ENCODE results near the gene MYCBP2. TPM values are rescaled to one million over a fixed set of nuclear protein-coding genes. Genes with fewer than 3 reads are reported as not detected.
"Not testable (repeated sequence)": the region's sequence is repeated elsewhere in the genome, so short reads cannot be mapped to it uniquely, and the experiment has no call there.

The MYCBP2 gene
- polyA plus RNA-seq, 2 of the 4 experiments (the other 2 are of a cell fraction) = 15.8 to 37.8 TPM

DNA sequence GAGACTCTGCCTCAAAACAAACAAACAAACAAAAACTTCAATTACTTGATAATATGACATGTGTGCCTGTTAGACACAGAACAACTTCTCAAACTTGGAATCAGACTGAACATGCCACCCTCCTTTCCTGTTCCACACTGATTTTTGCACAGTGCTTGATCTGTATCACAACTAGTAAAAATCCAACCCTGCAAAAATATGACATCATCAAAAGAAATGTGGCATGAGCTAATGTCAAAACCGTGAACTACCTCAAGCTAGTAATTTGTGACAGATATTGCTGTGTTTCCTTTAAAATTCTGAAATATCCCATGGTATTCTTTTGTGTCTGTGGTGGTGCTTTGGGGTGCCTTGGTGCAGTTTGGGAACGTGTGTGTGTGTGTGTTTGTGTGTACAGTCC lies 8.2 kb downstream of the MYCBP2 start (continued):
- TF ChIP-seq ESRRA (IDR thresholded peaks at IDR 0.05; ENCODE audit: borderline replicate concordance, low read length) (no peak), RCOR1 (IDR thresholded peaks at IDR 0.05; ENCODE audit: low read depth, low read length) (no peak)
- TF ChIP-seq, protein P1, sequence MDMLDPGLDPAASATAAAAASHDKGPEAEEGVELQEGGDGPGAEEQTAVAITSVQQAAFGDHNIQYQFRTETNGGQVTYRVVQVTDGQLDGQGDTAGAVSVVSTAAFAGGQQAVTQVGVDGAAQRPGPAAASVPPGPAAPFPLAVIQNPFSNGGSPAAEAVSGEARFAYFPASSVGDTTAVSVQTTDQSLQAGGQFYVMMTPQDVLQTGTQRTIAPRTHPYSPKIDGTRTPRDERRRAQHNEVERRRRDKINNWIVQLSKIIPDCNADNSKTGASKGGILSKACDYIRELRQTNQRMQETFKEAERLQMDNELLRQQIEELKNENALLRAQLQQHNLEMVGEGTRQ (IDR thresholded peaks at IDR 0.05) = no peak

GRCh38 chr13:77316430-77316829 lies 10.5 kb downstream of the MYCBP2 start:
- H3K4me2 ChIP-seq = no peak overlapping the region
- 80% methylated on average over 4 of the region's 4 CpGs for WGBS (ENCODE audit: missing lambda C conversion rate)
- CTCF ChIA-PET = interaction anchor here (1.5 kb wide), 1 partner anchor 10 kb away, joined by 4 read pairs; no protein-coding TSS in a partner anchor

DNA sequence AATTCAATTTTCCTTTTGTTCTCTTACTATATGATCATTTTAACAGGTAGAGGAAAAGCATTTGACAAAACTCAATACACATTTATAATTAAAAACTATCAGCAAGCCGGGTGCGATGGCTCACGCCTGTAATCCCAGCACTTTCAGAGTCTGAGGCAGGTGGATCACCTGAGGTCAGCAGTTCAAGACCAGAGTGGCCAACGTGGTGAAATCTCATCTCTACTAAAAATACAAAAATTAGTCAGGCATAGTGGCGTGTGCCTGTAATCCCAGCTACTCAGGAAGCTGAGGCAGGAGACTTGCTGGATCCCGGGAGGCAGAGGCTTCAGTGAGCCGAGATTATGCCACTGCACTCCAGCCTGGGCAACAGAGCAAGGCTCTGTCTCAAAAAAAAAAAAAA lies 11.4 kb downstream of the MYCBP2 start:
- H3K4me2 ChIP-seq; DNase-seq (ENCODE audit: low read depth in 1 of 2, low spot score in 1 of 2); ATAC-seq; POLR2A ChIA-PET; H3K4me3 ChIP-seq; FAIRE-seq; H3K27ac ChIP-seq; H3K9me3 ChIP-seq; CTCF ChIA-PET: not testable (repeated sequence)
- H3K4me1 ChIP-seq = peaks cover 23% of the 10 kb centered on the region
- 93% methylated on average over 7 of the region's 7 CpGs for WGBS (ENCODE audit: missing lambda C conversion rate)

More at GRCh38 chr13:77316430-77316829, 10.5 kb downstream of the MYCBP2 start:
- ATAC-seq = no peak
- DNase-seq (ENCODE audit: low read depth in 1 of 2, low spot score in 1 of 2) = no peak
- Histone ChIP-seq H3K4me3 (no peak overlapping the region), H3K27ac (no peak overlapping the region), H3K4me1 (peaks cover 15% of the 10 kb centered on the region), H3K9me3 (no peaks in the 10 kb centered on the region)
- FAIRE-seq = no peak
- TF ChIP-seq, protein P2, sequence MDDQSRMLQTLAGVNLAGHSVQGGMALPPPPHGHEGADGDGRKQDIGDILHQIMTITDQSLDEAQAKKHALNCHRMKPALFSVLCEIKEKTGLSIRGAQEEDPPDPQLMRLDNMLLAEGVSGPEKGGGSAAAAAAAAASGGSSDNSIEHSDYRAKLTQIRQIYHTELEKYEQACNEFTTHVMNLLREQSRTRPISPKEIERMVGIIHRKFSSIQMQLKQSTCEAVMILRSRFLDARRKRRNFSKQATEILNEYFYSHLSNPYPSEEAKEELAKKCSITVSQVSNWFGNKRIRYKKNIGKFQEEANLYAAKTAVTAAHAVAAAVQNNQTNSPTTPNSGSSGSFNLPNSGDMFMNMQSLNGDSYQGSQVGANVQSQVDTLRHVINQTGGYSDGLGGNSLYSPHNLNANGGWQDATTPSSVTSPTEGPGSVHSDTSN (IDR thresholded peaks at IDR 0.05) = no peak
- no peak for TF ChIP-seq NFE2L2 (conservative IDR thresholded peaks at IDR 0.05; ENCODE audit: low read length)
- TF ChIP-seq RCOR1 (IDR thresholded peaks at IDR 0.05; ENCODE audit: low read depth, low read length) = no peak
- TF ChIP-seq JUN (IDR thresholded peaks at IDR 0.05) = no peak
- TF ChIP-seq ZSCAN20 (CRISPR knock-in tag; IDR thresholded peaks at IDR 0.05) = no peak
- TF ChIP-seq CBX2 (IDR thresholded peaks at IDR 0.05; ENCODE audit: borderline replicate concordance, low read depth) = no peak
- TF ChIP-seq, protein P3, sequence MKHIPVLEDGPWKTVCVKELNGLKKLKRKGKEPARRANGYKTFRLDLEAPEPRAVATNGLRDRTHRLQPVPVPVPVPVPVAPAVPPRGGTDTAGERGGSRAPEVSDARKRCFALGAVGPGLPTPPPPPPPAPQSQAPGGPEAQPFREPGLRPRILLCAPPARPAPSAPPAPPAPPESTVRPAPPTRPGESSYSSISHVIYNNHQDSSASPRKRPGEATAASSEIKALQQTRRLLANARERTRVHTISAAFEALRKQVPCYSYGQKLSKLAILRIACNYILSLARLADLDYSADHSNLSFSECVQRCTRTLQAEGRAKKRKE (CRISPR knock-in tag; IDR thresholded peaks at IDR 0.05; ENCODE audit: low read depth) = no peak
- POLR2A ChIA-PET = no interaction called here

DNA sequence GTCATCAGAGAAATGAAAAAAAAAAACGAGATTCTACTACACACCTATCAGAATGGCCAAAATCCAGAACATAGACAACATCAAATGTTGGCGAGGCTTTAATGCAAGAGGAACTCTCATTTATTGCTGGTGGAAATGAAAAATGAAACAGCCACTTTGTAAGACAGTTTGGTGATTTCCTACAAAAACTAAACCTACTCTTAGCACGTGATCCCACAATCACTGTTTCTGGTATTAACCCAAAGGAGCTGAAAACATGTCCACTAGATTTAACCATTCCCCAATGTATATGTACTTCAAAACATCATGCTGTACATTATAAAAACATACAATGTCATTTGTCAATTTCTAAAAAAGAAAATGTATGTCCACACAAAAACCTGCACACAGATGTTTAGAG lies 13.0 kb downstream of the MYCBP2 start:
- Histone ChIP-seq H3K27ac (no peak overlapping the region), H3K4me2 (no peak overlapping the region), H3K4me3 (no peak overlapping the region), H3K9me3 (no peaks in the 10 kb centered on the region), H3K4me1 (peaks cover 25% of the 10 kb centered on the region)
- ATAC-seq (no peak), FAIRE-seq (no peak), DNase-seq (ENCODE audit: low read depth in 1 of 2, low spot score in 1 of 2) (no peak)
- ChIA-PET POLR2A (no interaction called here), CTCF (no interaction called here)
- TF ChIP-seq FOSB (CRISPR knock-in tag; IDR thresholded peaks at IDR 0.05) (no peak), ZNF302 (CRISPR knock-in tag; IDR thresholded peaks at IDR 0.05) (no peak), ZSCAN20 (CRISPR knock-in tag; IDR thresholded peaks at IDR 0.05) (no peak), HOXB13 (CRISPR knock-in tag; IDR thresholded peaks at IDR 0.05; ENCODE audit: low read depth) (no peak), RAD21 (conservative IDR thresholded peaks at IDR 0.05 in 1 of 2, IDR thresholded peaks at IDR 0.05 in 1 of 2) (no peak), EP300 (IDR thresholded peaks at IDR 0.05) (no peak), MAFK (IDR thresholded peaks at IDR 0.05; ENCODE audit: partially characterized antibody) (no peak), HEYL (CRISPR knock-in tag; IDR thresholded peaks at IDR 0.05) (no peak), CBX2 (IDR thresholded peaks at IDR 0.05; ENCODE audit: borderline replicate concordance, low read depth) (no peak), ESRRA (IDR thresholded peaks at IDR 0.05; ENCODE audit: borderline replicate concordance, low read length) (no peak), BCL3 (IDR thresholded peaks at IDR 0.05) (no peak), SMC3 (IDR thresholded peaks at IDR 0.05) (no peak), RCOR1 (IDR thresholded peaks at IDR 0.05; ENCODE audit: low read depth, low read length) (no peak), RFX5 (IDR thresholded peaks at IDR 0.05) (no peak), PHF8 (IDR thresholded peaks at IDR 0.05; ENCODE audit: borderline replicate concordance, low read depth) (no peak), CTCF (IDR thresholded peaks at IDR 0.05) (no peak), HOXA7 (CRISPR knock-in tag; IDR thresholded peaks at IDR 0.05) (no peak), CHD2 (IDR thresholded peaks at IDR 0.05; ENCODE audit: low read length, partially characterized antibody) (no peak), JUN (IDR thresholded peaks at IDR 0.05) (no peak)
- 77% methylated on average over 3 of the region's 3 CpGs for WGBS (ENCODE audit: missing lambda C conversion rate)
